IPS-18c (cell line): ENCODE data around the gene PTPMT1.

Experiments
- H3K4me3 ChIP-seq: 2 replicates; pipeline ENCODE4 v1.7.0; 2013; ENCODE audit warnings: low read depth, mild to moderate bottlenecking, low read length, moderate library complexity; ENCODE audit not compliant: insufficient read depth
- H3K9me3 ChIP-seq: one replicate; pipeline ENCODE4 v1.6.1; 2013; ENCODE audit warnings: mild to moderate bottlenecking, low read length, moderate library complexity; ENCODE audit not compliant: control insufficient read depth, insufficient read depth

Gene PTPMT1

DNA sequence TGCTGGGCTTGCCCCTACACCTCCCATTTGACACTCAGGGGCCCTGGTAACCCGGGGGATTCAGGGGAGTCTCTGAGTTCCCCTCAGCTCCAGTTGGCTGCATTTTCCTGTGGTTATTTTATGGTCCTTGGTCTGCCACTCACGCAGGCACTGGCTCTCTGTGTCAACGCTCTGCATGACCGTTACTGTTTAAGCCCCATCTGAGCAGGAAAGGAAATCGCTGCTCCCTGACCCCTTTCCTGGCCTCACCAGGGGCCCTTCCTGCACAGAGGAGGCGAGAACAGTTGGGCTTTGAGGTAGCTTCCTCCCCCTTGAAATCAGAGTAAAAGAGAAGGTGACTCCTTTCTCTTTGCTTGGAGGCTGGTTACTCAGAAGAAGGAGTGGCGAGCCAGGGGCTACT, 26.4 kb downstream of the PTPMT1 start:
- H3K9me3 ChIP-seq: no peaks in the 10 kb centered on the region
- H3K4me3 ChIP-seq: no peak overlapping the region

DNA sequence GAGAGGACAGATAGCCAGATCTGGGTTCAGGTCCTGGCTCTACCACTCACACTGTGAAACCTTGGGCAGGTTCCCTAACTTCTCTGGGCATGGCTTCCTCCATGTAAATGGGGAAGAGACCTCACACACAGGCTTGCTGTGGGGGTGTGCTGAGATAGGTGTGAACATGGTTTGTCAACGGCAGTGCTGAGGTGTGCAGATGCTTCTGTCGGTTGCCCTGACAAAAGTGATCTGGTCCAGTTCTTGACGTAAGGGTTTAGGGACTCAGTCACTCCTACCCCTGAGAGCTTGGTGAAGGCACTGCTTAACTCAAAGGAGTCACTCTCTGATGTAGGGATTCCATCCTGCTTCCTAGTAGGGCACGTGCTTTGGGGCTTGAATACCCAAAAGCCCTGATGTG, 26.9 kb downstream of the PTPMT1 start:
- Histone ChIP-seq H3K4me3 (no peak overlapping the region), H3K9me3 (no peaks in the 10 kb centered on the region)

DNA sequence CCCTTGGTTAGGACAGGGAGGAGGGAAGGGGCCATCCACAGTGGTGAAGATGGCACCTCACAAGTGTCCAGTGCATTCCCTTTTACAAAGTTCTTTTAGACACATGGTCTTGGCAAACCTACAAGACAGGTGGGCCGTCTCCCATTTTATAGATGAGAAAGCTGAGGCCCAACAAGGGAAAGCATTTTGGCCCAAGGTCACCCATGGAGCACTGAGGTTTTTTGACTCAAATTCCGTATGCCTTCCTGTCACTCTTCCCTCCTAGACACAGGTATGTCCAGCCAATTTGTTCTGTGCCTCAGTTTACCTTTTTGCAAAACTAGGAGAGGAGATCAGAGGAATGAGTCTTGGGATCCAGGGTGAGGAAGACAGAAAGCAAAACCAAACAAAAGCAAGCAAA, 27.6 kb downstream of the PTPMT1 start:
- H3K9me3 ChIP-seq: no peaks in the 10 kb centered on the region
- no peak overlapping the region for H3K4me3 ChIP-seq

DNA sequence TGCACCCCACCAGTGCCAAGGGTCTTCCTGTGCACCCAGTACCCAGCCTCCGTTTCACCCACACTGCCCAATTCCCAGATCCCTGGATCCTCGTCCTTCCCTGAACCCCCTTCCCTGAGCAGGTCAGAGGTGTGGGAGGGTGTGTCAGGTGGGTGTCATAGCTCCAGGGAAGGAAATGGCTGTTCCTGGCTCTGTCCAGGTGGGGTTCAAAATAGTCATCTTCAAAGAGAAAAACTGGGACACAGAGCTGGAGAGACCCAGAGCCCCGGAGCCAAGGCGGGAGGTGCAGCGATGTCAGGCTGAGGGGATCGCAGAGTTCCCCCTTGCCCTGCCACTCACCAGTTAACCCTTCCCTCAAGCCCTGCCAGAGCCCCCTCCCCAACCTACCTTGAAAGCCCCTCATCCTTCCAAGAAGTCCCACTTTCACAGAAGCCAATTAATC, 28.1 kb downstream of the PTPMT1 start:
- peak overlapping the region; percentile 84 for H3K4me3 ChIP-seq
- H3K9me3 ChIP-seq: no peaks in the 10 kb centered on the region

DNA sequence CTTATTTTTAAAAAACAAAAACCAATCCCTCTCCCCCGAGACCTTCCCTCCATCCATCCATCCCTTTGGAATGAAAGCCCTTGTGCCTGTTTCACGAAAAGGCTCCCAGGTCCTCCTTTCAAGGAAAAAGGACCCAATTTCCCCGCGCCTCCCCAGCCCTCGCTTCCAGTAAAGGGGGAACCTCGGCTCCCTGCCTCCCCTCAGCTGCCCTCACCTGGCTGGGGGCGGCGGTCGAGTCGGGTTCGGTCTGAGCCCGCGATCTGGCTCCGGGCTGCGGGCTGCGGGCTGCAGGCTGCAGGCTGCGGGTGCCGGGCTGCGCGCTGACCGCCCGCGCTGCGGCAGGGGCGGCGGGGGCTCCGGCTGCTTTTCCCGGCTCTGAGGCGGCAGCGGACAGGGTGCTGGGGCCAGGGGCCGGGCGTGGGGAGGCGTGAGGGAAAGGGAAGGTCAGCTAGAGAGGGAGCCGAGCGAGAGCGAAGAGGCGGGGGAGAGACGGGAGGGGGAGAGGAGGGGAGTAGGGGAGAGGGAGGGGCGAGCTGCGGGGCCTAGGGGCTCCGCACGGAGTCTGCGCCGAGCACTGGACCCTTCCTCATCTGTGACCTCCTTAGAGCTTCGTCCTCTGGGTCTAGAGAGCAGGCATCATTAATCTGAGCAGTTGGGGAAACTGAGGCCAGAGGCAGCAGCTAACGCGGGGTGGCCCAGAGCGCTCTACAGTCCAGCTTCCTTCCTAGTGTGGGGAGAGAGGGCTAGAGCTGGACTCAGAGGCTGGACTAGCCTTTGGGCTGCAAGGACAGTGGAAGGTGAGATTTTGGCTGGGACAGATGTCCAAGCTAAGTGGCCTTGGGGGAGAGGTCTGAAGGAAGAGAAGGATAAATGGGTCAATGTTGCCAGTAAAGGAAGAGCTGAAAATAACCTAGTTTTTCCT, 28.8 kb downstream of the PTPMT1 start, which contains the start of gene C1QTNF4:
Gene C1QTNF4, minus strand, starts transcription at position 478 of the 922 bp plus-strand sequence. CDS start 3,601 bp downstream, outside the sequence.
- Histone ChIP-seq H3K4me3 (peak within 1 kb of the TSS; percentile 84), H3K9me3 (no peaks in the 10 kb centered on the region)

DNA sequence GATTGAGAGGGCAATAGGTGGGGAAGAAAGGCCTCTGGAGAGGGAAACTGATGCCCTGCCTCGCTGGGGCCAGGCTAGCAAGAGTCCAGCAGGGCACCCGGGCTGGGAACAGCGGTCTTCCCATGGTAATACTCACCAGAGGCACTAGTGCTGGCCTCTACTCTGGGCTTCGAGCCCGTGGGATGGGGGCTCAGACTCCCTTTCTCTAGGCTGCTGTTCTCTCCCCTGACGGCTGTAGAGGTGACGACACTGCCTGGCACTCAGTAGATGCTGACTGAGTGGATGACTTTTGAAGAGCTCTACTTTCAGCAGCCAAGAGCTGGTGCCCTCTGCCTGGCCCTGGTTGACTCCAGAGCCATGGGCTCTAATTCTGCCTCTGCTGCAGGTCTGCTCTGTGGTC, 29.6 kb downstream of the PTPMT1 start:
- H3K9me3 ChIP-seq: no peaks in the 10 kb centered on the region
- no peak overlapping the region for H3K4me3 ChIP-seq

DNA sequence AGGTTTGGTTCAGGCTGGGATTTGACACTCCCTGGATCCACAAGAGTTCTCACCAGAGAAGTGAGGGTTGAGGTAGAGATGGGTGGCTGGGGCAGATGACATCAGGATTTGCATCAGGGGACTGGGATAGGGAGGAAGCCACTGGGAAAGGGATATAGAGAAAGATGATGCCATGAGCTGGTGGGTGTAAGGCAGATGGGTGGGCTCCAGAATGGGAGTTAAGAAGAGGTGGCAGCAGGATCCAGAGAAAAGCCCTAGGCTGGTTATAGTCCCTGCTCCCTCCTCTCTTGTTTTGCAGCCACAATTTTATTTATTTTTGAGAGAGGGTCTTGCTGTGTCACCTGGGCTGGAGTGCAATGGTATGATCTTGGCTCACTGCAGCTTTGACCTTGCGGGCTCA, 30.6 kb downstream of the PTPMT1 start:
- H3K4me3 ChIP-seq: no peak overlapping the region
- H3K9me3 ChIP-seq: no peaks in the 10 kb centered on the region

DNA sequence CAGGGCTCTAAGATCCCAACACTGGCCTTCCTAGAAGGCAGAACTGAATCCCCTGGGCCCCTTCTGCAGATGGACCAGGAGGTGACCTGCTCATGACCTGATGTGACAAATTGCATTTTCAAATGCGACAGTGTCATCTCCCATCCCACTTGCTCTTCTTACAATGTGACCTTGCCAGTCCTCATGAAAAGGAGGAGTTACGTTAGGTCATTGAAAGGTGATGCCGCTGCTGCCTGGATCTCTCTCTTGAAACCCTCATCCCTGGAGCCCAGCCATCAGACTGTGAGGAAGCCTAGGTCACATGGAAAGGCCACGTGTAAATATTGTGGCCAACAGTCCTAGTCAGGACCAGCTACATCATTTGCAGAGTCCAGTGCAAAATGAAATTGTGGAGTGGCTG, 34.5 kb downstream of the PTPMT1 start:
- Histone ChIP-seq H3K4me3 (no peak overlapping the region), H3K9me3 (no peaks in the 10 kb centered on the region)

DNA sequence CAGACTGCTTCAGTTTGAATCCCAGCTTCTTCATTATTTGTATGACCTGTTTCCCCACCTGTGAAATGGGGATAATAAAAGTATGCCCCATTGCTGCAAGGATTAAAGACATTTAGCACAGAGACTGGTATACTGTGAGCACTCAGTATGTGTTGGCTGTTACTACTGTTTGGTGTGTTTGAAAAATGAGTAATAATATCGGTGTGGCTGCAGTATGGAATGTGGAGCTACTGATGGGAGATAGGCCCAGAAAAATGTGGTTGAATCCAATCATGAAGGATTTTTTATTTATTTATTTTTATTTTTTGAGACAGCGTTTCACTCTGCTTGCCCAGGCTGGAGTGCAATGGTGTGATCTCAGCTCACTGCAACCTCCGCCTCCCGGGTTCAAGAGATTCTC, 37.9 kb downstream of the PTPMT1 start:
- Histone ChIP-seq H3K9me3 (no peaks in the 10 kb centered on the region), H3K4me3 (no peak overlapping the region)

DNA sequence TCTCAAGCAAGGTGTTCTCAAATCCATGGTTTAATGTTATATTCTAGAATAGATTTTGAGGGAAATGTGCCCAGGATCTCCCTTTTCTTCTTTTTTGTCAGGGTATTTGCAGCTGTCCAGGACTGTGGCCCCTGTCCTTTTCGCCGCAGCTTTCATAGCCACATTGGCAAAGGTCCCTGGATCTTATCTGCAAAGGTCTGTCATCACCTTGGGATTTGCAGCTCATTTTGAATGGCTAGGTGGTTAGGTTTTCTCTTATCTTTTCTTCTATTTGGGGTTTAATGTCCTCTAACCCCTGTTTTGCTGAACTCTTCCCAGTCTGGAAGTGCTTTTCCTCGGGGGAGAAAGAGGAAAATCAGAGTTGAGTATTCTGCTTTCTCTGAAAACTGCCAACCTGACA, 40.5 kb downstream of the PTPMT1 start:
- Histone ChIP-seq H3K4me3 (no peak overlapping the region), H3K9me3 (no peaks in the 10 kb centered on the region)

DNA sequence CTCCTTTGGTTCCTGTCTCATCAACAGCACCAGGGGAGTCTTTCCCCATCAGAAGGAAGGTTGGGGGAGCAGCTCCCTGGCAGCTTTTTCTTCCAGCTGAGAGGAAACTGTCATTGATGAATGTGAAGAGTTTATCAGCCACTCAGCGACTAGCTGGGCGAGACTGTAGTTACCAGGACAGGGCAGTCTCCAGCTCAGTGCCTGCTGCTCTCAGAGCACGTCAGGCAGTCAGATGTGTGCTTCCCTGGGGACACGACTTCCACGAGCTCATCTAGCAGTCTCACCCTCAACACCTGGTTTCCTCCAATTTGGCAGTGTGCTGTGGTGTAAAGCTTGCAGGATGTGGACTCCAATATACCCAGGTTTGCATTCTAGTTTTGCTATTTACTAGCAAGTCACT, 41.3 kb downstream of the PTPMT1 start:
- Histone ChIP-seq H3K9me3 (no peaks in the 10 kb centered on the region), H3K4me3 (no peak overlapping the region)

DNA sequence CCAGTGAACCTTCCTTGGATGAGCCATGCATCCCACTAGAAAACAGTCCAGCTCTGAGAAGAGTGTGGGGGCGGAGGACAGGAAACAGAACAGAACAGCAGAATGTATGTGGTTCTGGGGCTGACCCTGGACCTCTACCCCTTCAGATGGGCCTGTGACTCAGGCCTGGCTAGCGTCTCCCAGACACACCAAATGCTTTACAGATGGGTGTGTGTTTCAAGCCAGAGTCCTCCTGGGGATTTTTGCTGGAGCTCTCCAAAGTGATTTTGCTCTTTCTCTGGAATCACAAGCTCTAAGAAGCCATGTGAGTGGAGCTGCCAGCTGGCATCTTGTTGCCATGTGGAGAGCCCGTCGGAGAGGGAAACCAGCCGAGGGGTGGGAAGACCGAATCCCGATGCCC, 42.0 kb downstream of the PTPMT1 start:
- no peaks in the 10 kb centered on the region for H3K9me3 ChIP-seq
- H3K4me3 ChIP-seq: no peak overlapping the region

DNA sequence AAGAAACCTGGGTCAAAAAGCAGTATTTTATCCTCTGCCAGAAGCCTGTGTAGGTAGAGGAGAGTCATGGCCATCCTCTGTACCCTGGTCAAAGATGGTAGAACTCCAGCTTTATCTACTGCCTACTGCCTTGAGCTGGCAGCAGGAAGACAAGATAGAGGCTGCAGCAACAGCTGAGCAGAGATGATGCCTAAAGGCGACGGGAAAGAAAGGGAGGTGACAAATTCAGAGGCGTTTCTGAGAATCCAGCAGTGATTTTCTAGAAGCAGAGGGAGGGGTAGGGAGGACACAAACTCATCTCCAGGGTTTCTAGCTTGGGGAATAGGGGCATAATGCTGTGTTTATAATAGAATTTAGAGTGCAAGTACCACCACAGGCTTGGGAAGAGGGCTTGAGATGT, 44.3 kb downstream of the PTPMT1 start:
- Histone ChIP-seq H3K9me3 (no peaks in the 10 kb centered on the region), H3K4me3 (no peak overlapping the region)

DNA sequence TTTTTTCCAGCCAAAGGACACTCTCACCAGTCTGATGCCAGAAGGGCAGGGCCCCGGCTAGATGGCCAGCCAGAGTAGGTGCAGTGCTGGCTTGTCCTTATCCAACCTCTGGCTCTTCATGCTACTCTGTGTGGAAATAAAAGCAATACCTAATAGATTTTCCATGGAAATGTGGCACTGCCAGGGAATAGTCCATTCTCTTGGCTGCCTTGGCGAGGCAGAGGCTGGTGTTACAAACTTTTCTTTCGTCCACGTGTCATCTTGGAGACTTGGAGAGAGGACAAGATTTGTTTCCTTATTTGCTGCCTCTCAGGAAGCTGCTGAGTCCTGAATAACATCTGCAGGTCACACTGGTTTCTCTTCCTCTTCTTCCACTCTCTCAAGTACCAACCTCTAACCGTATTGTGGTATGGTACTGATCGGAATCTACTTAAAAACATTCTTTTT, 46.0 kb downstream of the PTPMT1 start:
- no peak overlapping the region for H3K4me3 ChIP-seq
- H3K9me3 ChIP-seq: no peaks in the 10 kb centered on the region

DNA sequence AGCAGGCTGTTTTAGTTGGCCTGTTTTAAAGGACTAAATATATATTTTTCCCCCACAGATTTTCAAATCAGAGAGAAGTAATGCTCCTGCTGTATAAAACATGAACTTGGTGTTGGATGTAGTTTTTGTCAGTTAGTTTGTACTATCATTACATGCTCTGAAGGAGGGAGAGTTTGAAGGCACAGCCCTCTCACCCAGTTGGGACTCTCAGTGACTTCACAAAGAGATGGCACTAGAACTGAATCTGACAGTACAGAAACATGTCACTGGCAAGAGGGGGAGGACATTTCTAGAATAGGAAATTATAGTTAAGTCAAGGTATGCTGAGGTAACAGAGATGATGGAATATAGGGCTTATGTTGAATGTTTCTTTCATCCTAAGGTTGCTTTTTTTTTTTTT, 49.9 kb downstream of the PTPMT1 start:
- no peak overlapping the region for H3K4me3 ChIP-seq
- H3K9me3 ChIP-seq: no peaks in the 10 kb centered on the region

DNA sequence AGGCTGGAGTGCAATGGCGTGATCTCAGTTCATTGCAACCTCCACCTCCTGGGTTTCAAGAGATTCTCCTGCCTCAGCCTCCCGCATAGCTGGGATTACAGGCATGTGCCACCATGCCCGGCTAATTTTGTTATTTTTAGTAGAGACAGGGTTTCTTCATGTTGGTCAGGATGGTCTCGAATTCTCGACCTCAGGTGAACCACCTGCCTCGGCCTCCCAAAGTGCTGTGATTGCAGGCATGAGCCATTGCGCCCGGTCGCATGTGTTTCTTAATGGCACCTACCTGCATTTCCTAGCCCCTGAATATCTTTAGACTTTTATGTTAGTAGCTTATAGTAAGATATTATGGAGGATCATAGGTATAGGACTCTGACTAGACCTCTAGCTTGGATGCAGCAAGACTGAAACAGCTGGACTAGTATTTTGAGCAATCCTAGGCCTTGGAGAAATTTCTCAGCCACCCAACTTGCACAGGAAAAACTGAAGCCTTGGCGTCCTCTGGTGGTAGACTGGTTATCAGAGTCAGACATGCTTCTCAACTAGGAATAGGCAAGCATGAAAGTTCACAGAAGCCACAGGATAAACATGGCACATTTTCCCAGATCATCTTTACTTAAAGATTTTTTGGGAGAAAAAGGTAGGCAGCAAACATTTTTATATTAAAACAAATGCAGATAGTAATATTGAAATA, 51.5 kb downstream of the PTPMT1 start:
- Histone ChIP-seq H3K9me3 (no peaks in the 10 kb centered on the region), H3K4me3 (no peak overlapping the region)

DNA sequence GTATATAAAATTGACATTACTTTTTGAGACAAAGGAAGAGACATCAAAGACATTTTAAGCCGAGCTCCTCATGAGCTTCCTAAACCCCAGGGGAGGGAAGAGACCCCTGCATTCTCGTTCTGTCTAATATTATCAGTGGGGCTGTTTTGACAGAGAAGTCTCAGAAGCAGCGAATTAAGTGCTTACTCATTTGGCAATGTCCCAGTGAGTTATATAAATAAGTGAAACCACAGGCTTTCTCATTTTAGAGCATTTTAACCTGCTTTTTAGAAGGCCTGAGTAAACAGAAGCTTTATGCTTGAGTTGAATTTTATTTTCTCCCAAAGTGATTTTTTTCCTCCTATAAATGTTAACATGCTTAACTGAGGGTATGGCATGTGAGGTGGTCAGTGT, 52.0 kb downstream of the PTPMT1 start:
- Histone ChIP-seq H3K9me3 (no peaks in the 10 kb centered on the region), H3K4me3 (no peak overlapping the region)

DNA sequence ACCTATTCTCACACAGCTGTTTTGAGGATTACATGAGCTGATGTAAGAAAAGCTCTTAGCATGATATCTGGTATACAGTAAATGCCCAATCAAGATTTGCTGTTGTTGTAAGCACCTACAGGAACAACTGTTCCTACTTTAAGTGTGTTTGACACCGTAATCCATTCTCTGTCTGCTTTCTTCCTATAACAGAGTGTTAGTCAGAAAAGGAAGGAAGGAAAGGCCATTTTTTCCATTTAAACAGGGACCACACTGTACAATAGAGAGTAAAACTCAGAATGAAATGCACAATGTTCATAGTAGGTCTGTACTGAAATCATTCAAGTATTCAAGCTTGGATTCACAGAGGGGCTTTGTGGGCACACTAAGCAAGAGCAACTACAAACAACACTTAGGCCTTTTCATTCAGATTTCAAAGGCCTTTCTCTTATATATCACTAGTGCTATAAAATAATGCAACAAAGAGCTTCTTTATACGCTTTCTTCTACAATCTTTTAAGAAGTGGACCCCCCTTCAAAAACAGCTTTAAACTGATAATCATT, 55.5 kb downstream of the PTPMT1 start:
- Histone ChIP-seq H3K4me3 (no peak overlapping the region), H3K9me3 (no peaks in the 10 kb centered on the region)
